ENCODE results near the gene BANP. TPM values are rescaled to one million over a fixed set of nuclear protein-coding genes. Genes with fewer than 3 reads are reported as not detected.

BANP gene
- total RNA-seq, 6 experiments from 2014 or later = 15.6 to 19.0 (median 16.2) TPM

- DNase-seq = no peak
- peaks cover 16% of the 10 kb centered on the region for H3K36me3 Mint-ChIP-seq (ENCODE audit: low read depth)
- no peak overlapping the region for H3K27ac Mint-ChIP-seq
- H3K4me3 Mint-ChIP-seq = no peak overlapping the region
- H3K4me1 Mint-ChIP-seq (ENCODE audit: low read depth) = no peaks in the 10 kb centered on the region
- TF ChIP-seq, protein P1, sequence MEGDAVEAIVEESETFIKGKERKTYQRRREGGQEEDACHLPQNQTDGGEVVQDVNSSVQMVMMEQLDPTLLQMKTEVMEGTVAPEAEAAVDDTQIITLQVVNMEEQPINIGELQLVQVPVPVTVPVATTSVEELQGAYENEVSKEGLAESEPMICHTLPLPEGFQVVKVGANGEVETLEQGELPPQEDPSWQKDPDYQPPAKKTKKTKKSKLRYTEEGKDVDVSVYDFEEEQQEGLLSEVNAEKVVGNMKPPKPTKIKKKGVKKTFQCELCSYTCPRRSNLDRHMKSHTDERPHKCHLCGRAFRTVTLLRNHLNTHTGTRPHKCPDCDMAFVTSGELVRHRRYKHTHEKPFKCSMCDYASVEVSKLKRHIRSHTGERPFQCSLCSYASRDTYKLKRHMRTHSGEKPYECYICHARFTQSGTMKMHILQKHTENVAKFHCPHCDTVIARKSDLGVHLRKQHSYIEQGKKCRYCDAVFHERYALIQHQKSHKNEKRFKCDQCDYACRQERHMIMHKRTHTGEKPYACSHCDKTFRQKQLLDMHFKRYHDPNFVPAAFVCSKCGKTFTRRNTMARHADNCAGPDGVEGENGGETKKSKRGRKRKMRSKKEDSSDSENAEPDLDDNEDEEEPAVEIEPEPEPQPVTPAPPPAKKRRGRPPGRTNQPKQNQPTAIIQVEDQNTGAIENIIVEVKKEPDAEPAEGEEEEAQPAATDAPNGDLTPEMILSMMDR (IDR thresholded peaks at IDR 0.05) = no peak
- H3K27me3 Mint-ChIP-seq (ENCODE audit: insufficient read depth) = no peaks in the 10 kb centered on the region
- H3K9me3 Mint-ChIP-seq = no peaks in the 10 kb centered on the region
Measured at GRCh38 chr16:88003736-88004135, 52.5 kb downstream of the BANP start.

DNA sequence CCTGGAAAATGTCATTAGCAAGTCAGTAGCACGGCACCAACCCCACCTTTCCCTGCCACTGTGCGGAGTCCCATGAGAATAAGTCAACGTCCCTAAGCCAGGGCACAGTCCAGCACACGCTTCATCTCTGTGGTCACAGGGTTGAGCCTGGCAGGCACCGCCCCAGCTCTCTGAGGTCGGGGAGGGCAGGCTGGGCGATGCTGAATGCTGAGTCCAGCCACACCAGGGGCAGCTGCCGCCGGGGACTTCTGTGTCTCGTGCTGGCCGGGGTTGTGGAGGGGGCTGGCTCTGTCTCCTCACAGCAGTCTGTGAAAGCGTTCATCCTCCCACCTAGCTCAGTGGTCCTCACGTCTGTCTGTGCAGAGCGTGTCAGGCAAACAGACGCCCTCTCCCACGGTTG is 53.2 kb downstream of the BANP start:
- peaks cover 22% of the 10 kb centered on the region for H3K36me3 Mint-ChIP-seq (ENCODE audit: low read depth)
- no peaks in the 10 kb centered on the region for H3K4me1 Mint-ChIP-seq (ENCODE audit: low read depth)
- H3K27ac Mint-ChIP-seq = no peak overlapping the region
- H3K27me3 Mint-ChIP-seq (ENCODE audit: insufficient read depth) = no peaks in the 10 kb centered on the region
- no peak for DNase-seq
- TF ChIP-seq, protein P1 (IDR thresholded peaks at IDR 0.05) = no peak
- H3K4me3 Mint-ChIP-seq = no peak overlapping the region
- no peaks in the 10 kb centered on the region for H3K9me3 Mint-ChIP-seq

DNA sequence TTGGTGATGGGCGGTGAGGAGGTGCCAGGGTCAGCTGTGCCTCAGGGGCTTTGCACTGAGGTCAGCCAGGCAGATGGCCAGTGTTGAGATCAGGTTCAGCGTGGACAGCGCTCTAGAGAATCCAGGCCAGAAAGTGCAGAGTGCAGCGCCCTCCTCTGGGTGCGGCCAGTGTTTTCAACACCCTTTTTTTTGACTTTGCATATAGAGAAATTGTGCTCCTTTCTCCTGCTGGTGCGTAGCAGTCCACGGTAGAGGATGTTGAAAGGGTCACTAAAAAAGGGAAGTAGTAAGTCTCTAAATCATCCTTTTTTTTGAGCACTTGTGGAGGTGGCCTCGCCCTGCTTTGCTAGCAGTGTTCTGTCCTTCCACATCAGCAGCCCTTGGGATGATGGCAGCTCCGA is 53.9 kb downstream of the BANP start:
- TF ChIP-seq, protein P1 (IDR thresholded peaks at IDR 0.05) = peak; percentile 54
- H3K4me3 Mint-ChIP-seq = no peak overlapping the region
- H3K27ac Mint-ChIP-seq = no peak overlapping the region
- DNase-seq = no peak
- no peaks in the 10 kb centered on the region for H3K27me3 Mint-ChIP-seq (ENCODE audit: insufficient read depth)
- H3K9me3 Mint-ChIP-seq = no peaks in the 10 kb centered on the region
- H3K4me1 Mint-ChIP-seq (ENCODE audit: low read depth) = no peaks in the 10 kb centered on the region
- H3K36me3 Mint-ChIP-seq (ENCODE audit: low read depth) = peaks cover 30% of the 10 kb centered on the region

GRCh38 chr16:88005968-88006367 is 54.7 kb downstream of the BANP start:
- H3K27me3 Mint-ChIP-seq (ENCODE audit: insufficient read depth) = no peaks in the 10 kb centered on the region
- no peaks in the 10 kb centered on the region for H3K4me1 Mint-ChIP-seq (ENCODE audit: low read depth)
- peaks cover 33% of the 10 kb centered on the region for H3K36me3 Mint-ChIP-seq (ENCODE audit: low read depth)
- no peak overlapping the region for H3K4me3 Mint-ChIP-seq
- H3K27ac Mint-ChIP-seq = no peak overlapping the region
- TF ChIP-seq, protein P1 (IDR thresholded peaks at IDR 0.05) = no peak
- DNase-seq = no peak
- no peaks in the 10 kb centered on the region for H3K9me3 Mint-ChIP-seq

DNA sequence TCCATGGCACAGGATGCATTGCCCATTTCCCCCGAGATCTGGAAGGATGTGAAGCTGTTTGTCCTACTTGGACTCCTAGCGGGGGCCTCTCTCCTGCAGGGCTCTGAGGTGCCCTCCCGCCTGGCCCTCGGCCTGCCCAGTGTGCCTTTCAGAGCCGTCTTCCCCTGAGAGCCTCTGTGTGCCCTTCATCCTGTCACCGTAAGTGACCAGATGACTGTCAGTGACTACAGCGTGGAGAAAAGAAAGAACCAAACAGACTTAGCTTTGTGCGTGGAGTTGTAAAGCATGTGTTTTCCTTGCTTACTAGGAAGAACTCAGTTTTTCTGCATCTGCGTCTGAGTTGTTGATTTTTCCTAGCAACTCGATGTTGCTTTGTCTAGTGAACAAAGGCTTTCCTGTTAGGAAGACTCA is 56.1 kb downstream of the BANP start:
- H3K27ac Mint-ChIP-seq = no peak overlapping the region

More for the DNA sequence above, 56.1 kb downstream of the BANP start:
- Mint-ChIP-seq H3K4me1 (ENCODE audit: low read depth) (no peaks in the 10 kb centered on the region), H3K9me3 (no peaks in the 10 kb centered on the region), H3K36me3 (ENCODE audit: low read depth) (peaks cover 33% of the 10 kb centered on the region), H3K4me3 (no peak overlapping the region), H3K27me3 (ENCODE audit: insufficient read depth) (no peaks in the 10 kb centered on the region)
- DNase-seq = no peak
- TF ChIP-seq, protein P1 (IDR thresholded peaks at IDR 0.05) = no peak
